K562 (cell line): ENCODE results near the gene SLC34A2. TPM values are rescaled to one million over a fixed set of nuclear protein-coding genes. Genes with fewer than 3 reads are reported as not detected.

ENCODE experiments used
- ATAC-seq: fragments of 200-7000 bp; cut with Tn5 transposase; 3 replicates; pipeline ENCODE4 v1.9.1; 2020; ENCODE audit warnings: moderate library complexity
- BruUV-seq: library from RNA; stranded (reverse); fragments of 400-500 nt; replicated peaks from 2 replicates; lab custom pipeline; 2021; lab: Mats Ljungman, UMichigan
- CTCF ChIA-PET: fragments of 300-600 bp; formaldehyde crosslinking; extraction: SDS; loops from one replicate; lab custom pipeline; 2021; ENCODE audit warnings: low intra/inter-chr PET ratio; lab: Yijun Ruan, JAX
- POLR2A ChIA-PET: fragments of 300-600, 350-650 bp; sonication (Branson Sonifier 250); formaldehyde crosslinking; extraction: SDS; loops from one replicate; lab custom pipeline; 2021; ENCODE audit warnings: antibody characterized with exemption, inconsistent platforms; lab: Yijun Ruan, JAX
- DNase-seq, 4 experiments: peaks; one replicate each; pipeline versions ENCODE4 v3.0.0 to v3.0.0-alpha.2; 2011 to 2018; ENCODE audit warnings: low spot score in 3 of 4, mixed read lengths in 3 of 4; ENCODE audit errors: extremely low read depth in 1 of 4
- FAIRE-seq: peaks from 2 replicates; lab custom pipeline; 2011; peaks lifted over from hg19 to GRCh38; lab: Jason Lieb, UNC
- H2AFZ ChIP-seq: 2 replicates; pipeline ENCODE4 v1.6.0; 2011; ENCODE audit warnings: low read depth, low read length, control low read depth, inconsistent platforms
- H3K27ac ChIP-seq: fragments of 200-600 bp; 3 replicates; pipeline ENCODE4 v1.8.0; 2011; ENCODE audit warnings: low read depth, mild to moderate bottlenecking, control low read depth, inconsistent platforms, low read length, moderate library complexity, mixed read lengths; ENCODE audit errors: extremely low read depth
- H3K27me3 ChIP-seq, 2 experiments: fragments of 300-600 bp in 1 of 2; 2 replicates in 1 of 2; 3 replicates in 1 of 2; pipeline versions ENCODE4 v1.6.0 to v1.8.0; 2011; ENCODE audit warnings: inconsistent platforms in 2 of 2, low read length in 2 of 2, mild to moderate bottlenecking in 1 of 2, mixed read lengths in 1 of 2, moderate library complexity in 1 of 2; ENCODE audit not compliant: control insufficient read depth in 2 of 2, insufficient read depth in 2 of 2
- H3K36me3 ChIP-seq: fragments of 300-600 bp; 3 replicates; pipeline ENCODE4 v1.8.0; 2011; ENCODE audit warnings: mild to moderate bottlenecking, low read length, inconsistent platforms; ENCODE audit not compliant: control insufficient read depth, insufficient read depth
- H3K4me1 ChIP-seq, 2 experiments: fragments of 200-600 bp in 1 of 2; replicated peaks in 1 of 2; 2 replicates in 1 of 2; 3 replicates in 1 of 2; pipeline versions ENCODE4 v1.5.1 to v1.8.0; 2011; ENCODE audit warnings: inconsistent platforms in 2 of 2, low read length in 2 of 2, mild to moderate bottlenecking in 1 of 2, mixed read lengths in 1 of 2, moderate library complexity in 1 of 2; ENCODE audit not compliant: control insufficient read depth in 2 of 2, insufficient read depth in 2 of 2
- H3K4me2 ChIP-seq: 2 replicates; pipeline ENCODE4 v1.6.1; 2011; ENCODE audit warnings: low read length, control low read depth, inconsistent platforms, mixed read lengths; ENCODE audit not compliant: insufficient read depth
- H3K4me3 ChIP-seq: fragments of 200-600 bp; sonication (generic), shearing (Covaris generic); 2 replicates; pipeline ENCODE4 v1.5.1; 2016; ENCODE audit warnings: control low read depth, inconsistent platforms
- H3K79me2 ChIP-seq: fragments of 200-600 bp; 3 replicates; pipeline ENCODE4 v1.8.0; 2011; ENCODE audit warnings: low read length, inconsistent platforms; ENCODE audit not compliant: control insufficient read depth, insufficient read depth
- H3K9ac ChIP-seq, 2 experiments: 2 replicates each; pipeline versions ENCODE4 v1.6.0 to v1.6.1; 2011; ENCODE audit warnings: low read depth in 2 of 2, low read length in 2 of 2, control low read depth in 1 of 2, inconsistent platforms in 1 of 2, mild to moderate bottlenecking in 1 of 2, mixed read lengths in 1 of 2; ENCODE audit not compliant: insufficient read depth in 1 of 2
- H3K9me1 ChIP-seq: one replicate; pipeline ENCODE4 v1.6.0; 2011; ENCODE audit warnings: inconsistent platforms, mild to moderate bottlenecking, low read length, moderate library complexity; ENCODE audit not compliant: control insufficient read depth, insufficient read depth
- H3K9me3 ChIP-seq: replicated peaks from 2 replicates; pipeline ENCODE4 v1.5.1; 2011; ENCODE audit warnings: low read depth, low read length, inconsistent platforms; ENCODE audit not compliant: control insufficient read depth, insufficient read depth
- H4K20me1 ChIP-seq: replicated peaks from 2 replicates; pipeline ENCODE4 v1.6.1; 2011; ENCODE audit warnings: low read length, inconsistent platforms, mixed read lengths; ENCODE audit not compliant: control insufficient read depth, insufficient read depth
- CHD2 ChIP-seq: IDR thresholded peaks from 2 replicates; pipeline ENCODE4 v1.6.1; 2011; ENCODE audit warnings: low read depth, low read length
- CREB5 ChIP-seq: fragments of 250-450 bp; sonication (Bioruptor Pico); IDR thresholded peaks from 2 replicates; pipeline ENCODE4 v1.5.0; 2020; ENCODE audit warnings: mild to moderate bottlenecking
- E2F1 ChIP-seq: sonication (generic); formaldehyde crosslinking; IDR thresholded peaks from 2 replicates; pipeline ENCODE4 v1.8.1; 2023; ENCODE audit warnings: mild to moderate bottlenecking, missing genetic modification reagents, moderate library complexity
- ETV1 ChIP-seq: fragments of 450-650 bp; conservative IDR thresholded peaks from 2 replicates; pipeline ENCODE4 v1.6.1; 2016; ENCODE audit warnings: missing genetic modification characterization, control low read depth, low read depth, missing compliant biosample characterization
- HDGF ChIP-seq: fragments of 450-650 bp; IDR thresholded peaks from 2 replicates; pipeline ENCODE4 v1.6.1; 2016
- LCOR ChIP-seq: sonication (generic); formaldehyde crosslinking; IDR thresholded peaks from 2 replicates; pipeline ENCODE4 v1.8.0; 2022; ENCODE audit warnings: mild to moderate bottlenecking, missing genetic modification reagents
- RBM14 ChIP-seq: fragments of 200-400 bp; formaldehyde crosslinking; IDR thresholded peaks from 2 replicates; pipeline ENCODE4 v1.6.1; 2018; ENCODE audit warnings: low read depth, mild to moderate bottlenecking, low read length, moderate library complexity, borderline replicate concordance; ENCODE audit not compliant: insufficient read depth
- SAFB ChIP-seq: fragments of 200-400 bp; formaldehyde crosslinking; IDR thresholded peaks from 2 replicates; pipeline ENCODE4 v1.6.1; 2017; ENCODE audit warnings: low read depth, low read length, borderline replicate concordance
- SMAD2 ChIP-seq: fragments of 150-350 bp; IDR thresholded peaks from 2 replicates; pipeline ENCODE4 v1.6.1; 2014; ENCODE audit warnings: low read depth, mild to moderate bottlenecking, low read length
- TCF7 ChIP-seq: sonication (generic); IDR thresholded peaks from 2 replicates; pipeline ENCODE4 v1.6.1; 2016; ENCODE audit warnings: antibody characterized with exemption, borderline replicate concordance
- ZNF143 ChIP-seq: sonication (generic); formaldehyde crosslinking; IDR thresholded peaks from 2 replicates; pipeline ENCODE4 v1.9.0; 2022; ENCODE audit warnings: mild to moderate bottlenecking, missing genetic modification reagents
- ZNF668 ChIP-seq: fragments of 250-450 bp; sonication (Bioruptor Pico); IDR thresholded peaks from 2 replicates; pipeline ENCODE4 v1.8.0; 2022; ENCODE audit warnings: mild to moderate bottlenecking, inconsistent platforms
- WGBS: fragments of 100-300 bp; shearing (Covaris generic); methylation state at CpG from one replicate; pipeline ENCODE4 v1.1.6; 2016; ENCODE audit warnings: low coverage, mixed read lengths; ENCODE audit not compliant: insufficient coverage; ENCODE audit errors: missing lambda C conversion rate; 5-methylcytosine and 5-hydroxymethylcytosine counted together
- in situ Hi-C: fragments of 300-500 bp; cut with MboI; formaldehyde crosslinking; loops from 4 replicates; pipeline ENCODE4 v1.15.0; 2018; ENCODE audit warnings: inconsistent platforms, mixed read lengths
- intact Hi-C: fragments of 100-400 bp; cut with micrococcal nuclease; formaldehyde crosslinking; loops from 2 replicates; pipeline ENCODE4 v1.14.2; 2022
- polyA plus RNA-seq, 8 experiments: library from polyadenylated mRNA; depleted of rRNA in 4 of 8; stranded (reverse) in 5 of 8; unstranded in 3 of 8; fragments of >200 nt; fragmentation: Nextera tagmentation in 2 of 8; fragmentation: Illumina TruSeq in 1 of 8; extraction: Ambion mirVana in 2 of 8; extraction: Trizol in 1 of 8; gene quantifications; 2 replicates each; pipeline versions ENCODE4 v1.2.1 to v1.2.3, GENCODE V29; 2011 to 2014; ENCODE audit warnings: inconsistent platforms in 1 of 8, missing spikeins in 1 of 8
- total RNA-seq, 7 experiments: library from RNA; depleted of rRNA in 6 of 7; stranded (reverse); fragments of >200 nt in 6 of 7; fragmentation: Illumina TruSeq in 2 of 7; extraction: Trizol in 2 of 7; gene quantifications; 2 replicates each; pipeline versions ENCODE4 v1.2.1 to v1.2.3, GENCODE V29; 2011 to 2021; ENCODE audit warnings: low replicate concordance in 1 of 7

SLC34A2 gene
- total and polyA plus RNA-seq, 9 of the 15 experiments (the other 6 are each of a cell fraction or from before 2014, with no cell fraction given) = 1.5 TPM; not detected in 8

- ChIA-PET CTCF (no interaction called here), POLR2A (no interaction called here)
- no peak overlapping the region for H3K9ac ChIP-seq
- H3K27me3 ChIP-seq = peaks cover 0 to 10% of the 10 kb centered on the region in 2 experiments; a peak in 1 of 5 replicates
- H3K9me1 ChIP-seq = no peaks in the 10 kb centered on the region
- H3K9me3 ChIP-seq = no peaks in the 10 kb centered on the region
- no peaks in the 10 kb centered on the region for H3K36me3 ChIP-seq
- no peaks in the 10 kb centered on the region for H3K4me1 ChIP-seq
- in situ Hi-C loops = no loop called here
- no peak overlapping the region for H3K4me2 ChIP-seq
- no peak overlapping the region for H3K27ac ChIP-seq
- FAIRE-seq = no peak
- no peak overlapping the region for H2AFZ ChIP-seq
- H4K20me1 ChIP-seq = no peaks in the 10 kb centered on the region
- no peak for ATAC-seq
- no peaks in the 10 kb centered on the region for H3K79me2 ChIP-seq
- no peak for TF ChIP-seq E2F1 (CRISPR knock-in tag)
- TF ChIP-seq TCF7 = no peak
- TF ChIP-seq ZNF143 (CRISPR knock-in tag) = no peak
- TF ChIP-seq LCOR (CRISPR knock-in tag) = no peak
- no peak for TF ChIP-seq RBM14
- TF ChIP-seq CREB5 (CRISPR knock-in tag) = no peak
- no peak for TF ChIP-seq SMAD2
- TF ChIP-seq HDGF = no peak
- no peak for TF ChIP-seq SAFB
- no peak for TF ChIP-seq ETV1 (tag)
- TF ChIP-seq CHD2 = no peak
- no peak for TF ChIP-seq ZNF668
- no peak overlapping the region for H3K4me3 ChIP-seq
- 0% methylated on average over 6 of the region's 7 CpGs for WGBS
- no peak for DNase-seq
- no TSS peak for BruUV-seq
- intact Hi-C loops = no loop called here
These were observed 32.1 kb downstream of the SLC34A2 start for GRCh38 chr4:25687773-25688172.
